ENCODE data around the gene ZNF561.

ZNF561 gene

GRCh38 chr19:9640956-9641355, 19.9 kb upstream of the ZNF561 start:
- H3K9me2 ChIP-seq (replicated peaks; ENCODE audit: low read depth, low read length): no peaks in the 10 kb centered on the region
- H4K20me1 ChIP-seq (ENCODE audit: insufficient read depth, low read length, poor library complexity, severe bottlenecking): no peaks in the 10 kb centered on the region
- no peaks in the 10 kb centered on the region for H3K4me1 ChIP-seq (ENCODE audit: insufficient read depth, low read length, poor library complexity, severe bottlenecking)
- H3K79me2 ChIP-seq (ENCODE audit: insufficient read depth, low read length): no peaks in the 10 kb centered on the region
- TF ChIP-seq CTCF (conservative IDR thresholded peaks at IDR 0.05; ENCODE audit: low read length) (no peak), EZH2phosphoT487 (IDR thresholded peaks at IDR 0.05; ENCODE audit: borderline replicate concordance) (no peak)
- no peaks in the 10 kb centered on the region for H3K27me3 ChIP-seq (ENCODE audit: insufficient read depth, low read length, poor library complexity, severe bottlenecking)
- no peak overlapping the region for H3K9ac ChIP-seq (ENCODE audit: low read depth, low read length, poor library complexity, severe bottlenecking)
- no peak overlapping the region for H3K4me2 ChIP-seq (ENCODE audit: low read depth, low read length, poor library complexity, severe bottlenecking)
- H3K9me3 ChIP-seq (ENCODE audit: insufficient read depth, low read depth, low read length): no peaks in the 10 kb centered on the region
- no peaks in the 10 kb centered on the region for H3F3A ChIP-seq (ENCODE audit: low read depth)
- no peak overlapping the region for H2AFZ ChIP-seq (ENCODE audit: low read length)
- no peaks in the 10 kb centered on the region for H3K36me3 ChIP-seq (ENCODE audit: insufficient read depth, low read length)
- H3K4me3 ChIP-seq (ENCODE audit: low read length, poor library complexity, severe bottlenecking): no peak overlapping the region

- Histone ChIP-seq H2AFZ (ENCODE audit: low read length) (no peak overlapping the region), H3K27me3 (ENCODE audit: insufficient read depth, low read length, poor library complexity, severe bottlenecking) (no peaks in the 10 kb centered on the region), H3K4me3 (ENCODE audit: low read length, poor library complexity, severe bottlenecking) (no peak overlapping the region), H3K36me3 (ENCODE audit: insufficient read depth, low read length) (no peaks in the 10 kb centered on the region), H3K4me1 (ENCODE audit: insufficient read depth, low read length, poor library complexity, severe bottlenecking) (no peaks in the 10 kb centered on the region), H3K9ac (ENCODE audit: low read depth, low read length, poor library complexity, severe bottlenecking) (no peak overlapping the region), H3K9me2 (replicated peaks; ENCODE audit: low read depth, low read length) (no peaks in the 10 kb centered on the region), H3K4me2 (ENCODE audit: low read depth, low read length, poor library complexity, severe bottlenecking) (no peak overlapping the region), H3K79me2 (ENCODE audit: insufficient read depth, low read length) (no peaks in the 10 kb centered on the region), H3F3A (ENCODE audit: low read depth) (no peaks in the 10 kb centered on the region), H4K20me1 (ENCODE audit: insufficient read depth, low read length, poor library complexity, severe bottlenecking) (no peaks in the 10 kb centered on the region), H3K9me3 (ENCODE audit: insufficient read depth, low read depth, low read length) (no peaks in the 10 kb centered on the region)
- TF ChIP-seq CTCF (conservative IDR thresholded peaks at IDR 0.05; ENCODE audit: low read length) (no peak), EZH2phosphoT487 (IDR thresholded peaks at IDR 0.05; ENCODE audit: borderline replicate concordance) (no peak)
Observed at GRCh38 chr19:9636018-9636417, 15.0 kb upstream of the ZNF561 start.

GRCh38 chr19:9627856-9628255, 6.8 kb upstream of the ZNF561 start:
- Histone ChIP-seq H3K9ac (ENCODE audit: low read depth, low read length, poor library complexity, severe bottlenecking) (no peak overlapping the region), H3K9me3 (ENCODE audit: insufficient read depth, low read depth, low read length) (no peaks in the 10 kb centered on the region), H3K36me3 (ENCODE audit: insufficient read depth, low read length) (no peaks in the 10 kb centered on the region), H2AFZ (ENCODE audit: low read length) (no peak overlapping the region), H3K27me3 (ENCODE audit: insufficient read depth, low read length, poor library complexity, severe bottlenecking) (no peaks in the 10 kb centered on the region), H3K4me2 (ENCODE audit: low read depth, low read length, poor library complexity, severe bottlenecking) (no peak overlapping the region), H3F3A (ENCODE audit: low read depth) (no peaks in the 10 kb centered on the region), H3K4me3 (ENCODE audit: low read length, poor library complexity, severe bottlenecking) (no peak overlapping the region), H3K9me2 (replicated peaks; ENCODE audit: low read depth, low read length) (no peaks in the 10 kb centered on the region), H4K20me1 (ENCODE audit: insufficient read depth, low read length, poor library complexity, severe bottlenecking) (no peaks in the 10 kb centered on the region), H3K79me2 (ENCODE audit: insufficient read depth, low read length) (peaks cover 3% of the 10 kb centered on the region; the same call in 1 of the 2 replicates), H3K4me1 (ENCODE audit: insufficient read depth, low read length, poor library complexity, severe bottlenecking) (no peaks in the 10 kb centered on the region)
- no peak for TF ChIP-seq EZH2phosphoT487 (IDR thresholded peaks at IDR 0.05; ENCODE audit: borderline replicate concordance)
- TF ChIP-seq CTCF (conservative IDR thresholded peaks at IDR 0.05; ENCODE audit: low read length): no peak
